ENCODE measurements around the gene MCUB. TPM values are rescaled to one million over a fixed set of nuclear protein-coding genes. Genes with fewer than 3 reads are reported as not detected.

Gene MCUB
- total and polyA plus RNA-seq, 9 of the 15 experiments (the other 6 are each of a cell fraction or from before 2014, with no cell fraction given) = 1.4 to 21.5 (median 5.4) TPM

DNA sequence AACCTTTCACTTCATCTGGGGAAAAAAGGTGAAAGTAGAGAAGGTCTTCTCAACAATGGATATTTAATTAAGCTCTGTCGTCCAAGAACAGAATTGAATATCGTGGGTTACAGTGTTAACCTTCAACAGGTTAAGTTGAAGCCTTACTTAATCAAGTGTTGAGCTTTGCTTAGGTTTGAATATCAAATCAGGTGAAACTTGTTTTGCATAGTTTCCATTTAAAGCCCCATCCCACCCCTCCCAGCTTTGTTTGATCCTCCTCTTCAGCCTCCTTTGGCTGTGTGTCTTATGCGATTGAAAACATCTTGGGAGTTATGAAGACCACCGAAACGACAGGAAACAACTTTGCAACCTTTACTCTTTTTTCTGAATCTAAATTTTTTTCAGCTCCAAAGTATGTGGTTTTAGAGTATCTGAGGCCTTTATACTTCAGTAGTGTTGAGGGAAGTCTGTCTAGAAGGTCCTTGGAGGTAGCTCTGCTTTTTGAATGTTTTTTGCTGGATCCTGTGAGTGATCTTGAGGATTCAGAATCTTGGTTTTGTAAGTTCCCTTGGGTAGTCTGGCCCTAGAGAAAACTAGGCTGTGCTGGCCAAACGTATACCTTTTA lies 39.1 kb downstream of the MCUB start (continued):
- TF ChIP-seq ZBED1 (IDR thresholded peaks at IDR 0.05) (no peak), SRSF9 (IDR thresholded peaks at IDR 0.05; ENCODE audit: borderline replicate concordance, low read depth, low read length) (no peak), SAP30 (IDR thresholded peaks at IDR 0.05; ENCODE audit: borderline replicate concordance, insufficient read depth, low read depth, low read length, poor library complexity, severe bottlenecking) (no peak), CHD4 (IDR thresholded peaks at IDR 0.05; ENCODE audit: insufficient read depth, insufficient replicate concordance, low read depth, low read length, poor library complexity, severe bottlenecking) (no peak), FIP1L1 (IDR thresholded peaks at IDR 0.05; ENCODE audit: low read depth, low read length, poor library complexity, severe bottlenecking) (no peak), ZNF232 (CRISPR knock-in tag; IDR thresholded peaks at IDR 0.05) (no peak)
- TF ChIP-seq, protein P1, sequence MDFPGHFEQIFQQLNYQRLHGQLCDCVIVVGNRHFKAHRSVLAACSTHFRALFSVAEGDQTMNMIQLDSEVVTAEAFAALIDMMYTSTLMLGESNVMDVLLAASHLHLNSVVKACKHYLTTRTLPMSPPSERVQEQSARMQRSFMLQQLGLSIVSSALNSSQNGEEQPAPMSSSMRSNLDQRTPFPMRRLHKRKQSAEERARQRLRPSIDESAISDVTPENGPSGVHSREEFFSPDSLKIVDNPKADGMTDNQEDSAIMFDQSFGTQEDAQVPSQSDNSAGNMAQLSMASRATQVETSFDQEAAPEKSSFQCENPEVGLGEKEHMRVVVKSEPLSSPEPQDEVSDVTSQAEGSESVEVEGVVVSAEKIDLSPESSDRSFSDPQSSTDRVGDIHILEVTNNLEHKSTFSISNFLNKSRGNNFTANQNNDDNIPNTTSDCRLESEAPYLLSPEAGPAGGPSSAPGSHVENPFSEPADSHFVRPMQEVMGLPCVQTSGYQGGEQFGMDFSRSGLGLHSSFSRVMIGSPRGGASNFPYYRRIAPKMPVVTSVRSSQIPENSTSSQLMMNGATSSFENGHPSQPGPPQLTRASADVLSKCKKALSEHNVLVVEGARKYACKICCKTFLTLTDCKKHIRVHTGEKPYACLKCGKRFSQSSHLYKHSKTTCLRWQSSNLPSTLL (IDR thresholded peaks at IDR 0.05) = no peak
- TF ChIP-seq, protein P2, sequence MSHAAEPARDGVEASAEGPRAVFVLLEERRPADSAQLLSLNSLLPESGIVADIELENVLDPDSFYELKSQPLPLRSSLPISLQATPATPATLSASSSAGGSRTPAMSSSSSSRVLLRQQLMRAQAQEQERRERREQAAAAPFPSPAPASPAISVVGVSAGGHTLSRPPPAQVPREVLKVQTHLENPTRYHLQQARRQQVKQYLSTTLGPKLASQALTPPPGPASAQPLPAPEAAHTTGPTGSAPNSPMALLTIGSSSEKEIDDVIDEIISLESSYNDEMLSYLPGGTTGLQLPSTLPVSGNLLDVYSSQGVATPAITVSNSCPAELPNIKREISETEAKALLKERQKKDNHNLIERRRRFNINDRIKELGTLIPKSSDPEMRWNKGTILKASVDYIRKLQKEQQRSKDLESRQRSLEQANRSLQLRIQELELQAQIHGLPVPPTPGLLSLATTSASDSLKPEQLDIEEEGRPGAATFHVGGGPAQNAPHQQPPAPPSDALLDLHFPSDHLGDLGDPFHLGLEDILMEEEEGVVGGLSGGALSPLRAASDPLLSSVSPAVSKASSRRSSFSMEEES (CRISPR knock-in tag; IDR thresholded peaks at IDR 0.05) = no peak
- TF ChIP-seq, protein P3, sequence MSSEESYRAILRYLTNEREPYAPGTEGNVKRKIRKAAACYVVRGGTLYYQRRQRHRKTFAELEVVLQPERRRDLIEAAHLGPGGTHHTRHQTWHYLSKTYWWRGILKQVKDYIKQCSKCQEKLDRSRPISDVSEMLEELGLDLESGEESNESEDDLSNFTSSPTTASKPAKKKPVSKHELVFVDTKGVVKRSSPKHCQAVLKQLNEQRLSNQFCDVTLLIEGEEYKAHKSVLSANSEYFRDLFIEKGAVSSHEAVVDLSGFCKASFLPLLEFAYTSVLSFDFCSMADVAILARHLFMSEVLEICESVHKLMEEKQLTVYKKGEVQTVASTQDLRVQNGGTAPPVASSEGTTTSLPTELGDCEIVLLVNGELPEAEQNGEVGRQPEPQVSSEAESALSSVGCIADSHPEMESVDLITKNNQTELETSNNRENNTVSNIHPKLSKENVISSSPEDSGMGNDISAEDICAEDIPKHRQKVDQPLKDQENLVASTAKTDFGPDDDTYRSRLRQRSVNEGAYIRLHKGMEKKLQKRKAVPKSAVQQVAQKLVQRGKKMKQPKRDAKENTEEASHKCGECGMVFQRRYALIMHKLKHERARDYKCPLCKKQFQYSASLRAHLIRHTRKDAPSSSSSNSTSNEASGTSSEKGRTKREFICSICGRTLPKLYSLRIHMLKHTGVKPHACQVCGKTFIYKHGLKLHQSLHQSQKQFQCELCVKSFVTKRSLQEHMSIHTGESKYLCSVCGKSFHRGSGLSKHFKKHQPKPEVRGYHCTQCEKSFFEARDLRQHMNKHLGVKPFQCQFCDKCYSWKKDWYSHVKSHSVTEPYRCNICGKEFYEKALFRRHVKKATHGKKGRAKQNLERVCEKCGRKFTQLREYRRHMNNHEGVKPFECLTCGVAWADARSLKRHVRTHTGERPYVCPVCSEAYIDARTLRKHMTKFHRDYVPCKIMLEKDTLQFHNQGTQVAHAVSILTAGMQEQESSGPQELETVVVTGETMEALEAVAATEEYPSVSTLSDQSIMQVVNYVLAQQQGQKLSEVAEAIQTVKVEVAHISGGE (CRISPR knock-in tag; IDR thresholded peaks at IDR 0.05) = no peak
